Activated B cell treated with CpG ODN at 0.5 μM for 24 hours (primary cell): ENCODE results near the gene BRD7. TPM values are rescaled to one million over a fixed set of nuclear protein-coding genes. Genes with fewer than 3 reads are reported as not detected.
A peak's percentile ranks its signal among the peaks of the same experiment; 100 is the strongest.

Source experiments
- ATAC-seq: fragments of 200-7000 bp; cut with Tn5 transposase; one replicate; pipeline ENCODE4 v1.10.0; 2021; ENCODE audit warnings: low read depth, mild to moderate bottlenecking, moderate library complexity
- CTCF ChIA-PET: fragments of 350-600 bp; sonication (Branson Sonifier 250); formaldehyde crosslinking; loops from one replicate; lab custom pipeline; 2021; ENCODE audit warnings: antibody characterized with exemption; lab: Charles Lee
- POLR2A ChIA-PET: fragments of 350-600 bp; sonication (Branson Sonifier 250); formaldehyde crosslinking; loops from one replicate; lab custom pipeline; 2021; ENCODE audit warnings: antibody characterized with exemption; lab: Charles Lee
- DNase-seq: peaks from one replicate; pipeline ENCODE4 v3.0.0; 2022
- H3K27ac Mint-ChIP-seq: one replicate; pipeline ENCODE4 v1.8.0; 2020; ENCODE audit warnings: mixed read lengths
- H3K27me3 Mint-ChIP-seq: one replicate; pipeline ENCODE4 v1.8.0; 2021; ENCODE audit warnings: mixed read lengths
- H3K36me3 Mint-ChIP-seq: one replicate; pipeline ENCODE4 v1.8.0; 2021; ENCODE audit warnings: low read depth, mixed read lengths
- H3K4me1 Mint-ChIP-seq: one replicate; pipeline ENCODE4 v1.8.0; 2021; ENCODE audit warnings: mixed read lengths
- H3K4me3 Mint-ChIP-seq: one replicate; pipeline ENCODE4 v1.8.0; 2020; ENCODE audit warnings: mild to moderate bottlenecking, mixed read lengths
- H3K9me3 Mint-ChIP-seq: one replicate; pipeline ENCODE4 v1.8.0; 2020; ENCODE audit warnings: mixed read lengths
- CTCF ChIP-seq: fragments of 200-600 bp; IDR thresholded peaks from one replicate; pipeline ENCODE4 v1.8.0; 2022; ENCODE audit warnings: antibody characterized with exemption, mild to moderate bottlenecking
- intact Hi-C: fragments of 100-400 bp; cut with micrococcal nuclease; formaldehyde crosslinking; loops from one replicate; pipeline ENCODE4 v1.15.1; 2024
- total RNA-seq: library from RNA; stranded (reverse); gene quantifications from 2 replicates; pipeline ENCODE4 v1.2.3, GENCODE V29; 2022

BRD7 gene
- total RNA-seq, 1 donor from 2014 or later, result 65.2 TPM

- Mint-ChIP-seq H3K9me3 (peaks cover 4% of the 10 kb centered on the region), H3K4me1 (peaks cover 100% of the 10 kb centered on the region), H3K27me3 (no peaks in the 10 kb centered on the region), H3K36me3 (peaks cover 12% of the 10 kb centered on the region), H3K4me3 (peak overlapping the region; percentile 69), H3K27ac (peak overlapping the region; percentile 100)
- no peak for DNase-seq
- TF ChIP-seq CTCF, result no peak
- no peak for ATAC-seq
- POLR2A ChIA-PET, result interaction anchor here (1.1 to 16.1 kb wide), 5 partner anchors 12 to 461 kb away, joined by 3 to 244 read pairs (median 3); partner anchors contain the start of genes ADCY7 and CYLD
- intact Hi-C loops, result loop anchor here (5.0 kb wide), 2 partner anchors 46 to 401 kb away; partner anchors contain the start of gene SNX20
- CTCF ChIA-PET, result no interaction called here
These were observed 87.9 kb downstream of the BRD7 start for GRCh38 chr16:50280932-50281331.

- CTCF ChIA-PET, result interaction anchor here (1.3 to 2.4 kb wide), 2 partner anchors 48 to 527 kb away, joined by 5 to 6 read pairs; no protein-coding TSS in a partner anchor
- no peak for DNase-seq
- Mint-ChIP-seq H3K36me3 (peaks cover 13% of the 10 kb centered on the region), H3K9me3 (peaks cover 4% of the 10 kb centered on the region), H3K4me1 (peaks cover 99% of the 10 kb centered on the region), H3K27ac (peak overlapping the region; percentile 100), H3K27me3 (no peaks in the 10 kb centered on the region), H3K4me3 (peak overlapping the region; percentile 21)
- POLR2A ChIA-PET, result interaction anchor here (0.6 to 16.1 kb wide), 7 partner anchors 10 to 123 kb away, joined by 3 to 244 read pairs (median 4); partner anchors contain the start of gene ADCY7
- no peak for ATAC-seq
- intact Hi-C loops, result no loop called here
- TF ChIP-seq CTCF, result no peak
These were observed 89.3 kb downstream of the BRD7 start for GRCh38 chr16:50279504-50279865.

- ChIA-PET POLR2A (interaction anchor here (1.7 to 16.1 kb wide), 2 partner anchors 9 to 35 kb away, joined by 4 to 244 read pairs; partner anchors contain the start of gene ADCY7), CTCF (interaction anchor here (2.4 kb wide), 1 partner anchor 49 kb away, joined by 6 read pairs; no protein-coding TSS in a partner anchor)
- DNase-seq, result no peak
- intact Hi-C loops, result no loop called here
- Mint-ChIP-seq H3K4me3 (peak overlapping the region; percentile 59), H3K27ac (peak overlapping the region; percentile 100), H3K36me3 (peaks cover 16% of the 10 kb centered on the region), H3K9me3 (peaks cover 4% of the 10 kb centered on the region), H3K27me3 (no peaks in the 10 kb centered on the region), H3K4me1 (peaks cover 99% of the 10 kb centered on the region)
- no peak for TF ChIP-seq CTCF
- no peak for ATAC-seq
These were observed 90.5 kb downstream of the BRD7 start for GRCh38 chr16:50278251-50278650.

GRCh38 chr16:50276801-50277555, 91.8 kb downstream of the BRD7 start:
- peaks cover 4% of the 10 kb centered on the region for H3K9me3 Mint-ChIP-seq
- ATAC-seq (no peak), DNase-seq (no peak)
- intact Hi-C loops, result no loop called here
- no peaks in the 10 kb centered on the region for H3K27me3 Mint-ChIP-seq
- no peak for TF ChIP-seq CTCF
- H3K27ac Mint-ChIP-seq, result peak overlapping the region; percentile 100
- H3K4me3 Mint-ChIP-seq, result peak overlapping the region; percentile 57
- CTCF ChIA-PET, result no interaction called here
- POLR2A ChIA-PET, result interaction anchor here (16.1 kb wide), 1 partner anchor 8 kb away, joined by 244 read pairs; the partner anchor contains the start of gene ADCY7
- peaks cover 16% of the 10 kb centered on the region for H3K36me3 Mint-ChIP-seq
- H3K4me1 Mint-ChIP-seq, result peaks cover 99% of the 10 kb centered on the region

GRCh38 chr16:50276326-50276640, 92.5 kb downstream of the BRD7 start:
- Mint-ChIP-seq H3K27me3 (no peaks in the 10 kb centered on the region), H3K4me1 (peaks cover 96% of the 10 kb centered on the region), H3K36me3 (peaks cover 16% of the 10 kb centered on the region), H3K27ac (peak overlapping the region; percentile 100), H3K4me3 (peak overlapping the region; percentile 57), H3K9me3 (peaks cover 4% of the 10 kb centered on the region)
- ChIA-PET CTCF (interaction anchor here (4.2 to 4.4 kb wide), 2 partner anchors 8 to 51 kb away, joined by 13 to 21 read pairs; no protein-coding TSS in a partner anchor), POLR2A (interaction anchor here (14.8 to 16.1 kb wide), 2 partner anchors 4 to 7 kb away, joined by 244 read pairs; partner anchors contain the start of gene ADCY7)
- DNase-seq, result no peak
- no peak for TF ChIP-seq CTCF
- intact Hi-C loops, result no loop called here
- no peak for ATAC-seq
